ENCODE measurements around the gene WRAP73. TPM values are rescaled to one million over a fixed set of nuclear protein-coding genes. Genes with fewer than 3 reads are reported as not detected.

WRAP73 gene
- total RNA-seq, 1 donor from 2014 or later: 22.5 TPM

- no peaks in the 10 kb centered on the region for H3K36me3 ChIP-seq
- H3K27ac ChIP-seq: no peak overlapping the region
- DNase-seq (no peak), ATAC-seq (no peak)
- no peak for TF ChIP-seq CTCF (IDR thresholded peaks at IDR 0.05)
- H3K9me3 ChIP-seq: no peaks in the 10 kb centered on the region
- H3K27me3 ChIP-seq (ENCODE audit: low read depth): no peaks in the 10 kb centered on the region
- H3K4me3 ChIP-seq: no peak overlapping the region
- peaks cover 45% of the 10 kb centered on the region for H3K4me1 ChIP-seq
- intact Hi-C loops (cut with DNase I): no loop called here
These were observed 55.1 kb downstream of the WRAP73 start for GRCh38 chr1:3594706-3595377.

DNA sequence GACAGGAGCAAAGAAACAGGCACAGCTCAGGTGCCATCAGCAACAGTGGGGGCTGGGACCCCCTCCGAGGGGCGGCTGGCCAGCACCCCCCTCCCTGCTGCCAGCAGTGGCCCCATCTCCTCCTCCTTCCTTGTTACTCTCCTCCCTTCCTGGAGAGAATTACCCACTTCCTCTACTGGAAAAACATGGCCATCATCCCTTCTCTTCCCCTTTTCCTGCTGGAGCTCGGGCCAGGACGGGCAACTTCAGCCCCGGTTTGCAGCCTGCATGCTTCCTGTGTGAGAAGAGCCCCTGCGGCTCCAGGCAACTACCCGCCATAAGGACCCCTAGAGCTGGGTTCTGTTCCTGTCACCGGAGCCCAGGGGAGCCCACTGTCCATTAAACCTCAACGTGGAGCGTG lies 56.2 kb downstream of the WRAP73 start:
- no peak for DNase-seq
- Histone ChIP-seq H3K4me3 (no peak overlapping the region), H3K36me3 (no peaks in the 10 kb centered on the region), H3K27me3 (ENCODE audit: low read depth) (no peaks in the 10 kb centered on the region), H3K4me1 (peaks cover 45% of the 10 kb centered on the region), H3K9me3 (no peaks in the 10 kb centered on the region), H3K27ac (no peak overlapping the region)
- intact Hi-C loops (cut with DNase I): no loop called here
- ATAC-seq: no peak
- TF ChIP-seq CTCF (IDR thresholded peaks at IDR 0.05): no peak

DNA sequence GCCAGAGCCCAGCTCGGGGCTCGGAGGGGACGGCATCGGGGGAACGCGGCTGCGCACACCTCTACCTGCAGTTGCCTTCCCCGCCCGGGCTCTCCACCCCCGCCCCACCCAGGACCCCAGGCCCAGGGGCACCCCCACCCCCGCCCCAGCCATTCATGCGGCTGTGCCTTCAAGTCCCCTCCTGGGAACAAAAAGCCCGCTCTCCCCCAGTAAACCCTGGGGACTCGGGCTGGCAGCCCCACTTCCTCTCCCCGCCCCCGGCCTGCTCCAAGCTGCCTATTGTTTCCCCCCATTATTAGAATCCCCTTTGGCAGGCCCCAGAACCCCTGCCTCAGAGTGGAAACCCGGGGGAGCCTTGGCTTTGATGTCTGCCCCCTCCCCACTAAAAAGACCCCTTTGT lies 56.6 kb downstream of the WRAP73 start:
- intact Hi-C loops (cut with DNase I): no loop called here
- Histone ChIP-seq H3K36me3 (no peaks in the 10 kb centered on the region), H3K27me3 (ENCODE audit: low read depth) (no peaks in the 10 kb centered on the region), H3K27ac (no peak overlapping the region), H3K4me3 (no peak overlapping the region), H3K4me1 (peaks cover 44% of the 10 kb centered on the region), H3K9me3 (no peaks in the 10 kb centered on the region)
- TF ChIP-seq CTCF (IDR thresholded peaks at IDR 0.05): no peak
- ATAC-seq (no peak), DNase-seq (no peak)

DNA sequence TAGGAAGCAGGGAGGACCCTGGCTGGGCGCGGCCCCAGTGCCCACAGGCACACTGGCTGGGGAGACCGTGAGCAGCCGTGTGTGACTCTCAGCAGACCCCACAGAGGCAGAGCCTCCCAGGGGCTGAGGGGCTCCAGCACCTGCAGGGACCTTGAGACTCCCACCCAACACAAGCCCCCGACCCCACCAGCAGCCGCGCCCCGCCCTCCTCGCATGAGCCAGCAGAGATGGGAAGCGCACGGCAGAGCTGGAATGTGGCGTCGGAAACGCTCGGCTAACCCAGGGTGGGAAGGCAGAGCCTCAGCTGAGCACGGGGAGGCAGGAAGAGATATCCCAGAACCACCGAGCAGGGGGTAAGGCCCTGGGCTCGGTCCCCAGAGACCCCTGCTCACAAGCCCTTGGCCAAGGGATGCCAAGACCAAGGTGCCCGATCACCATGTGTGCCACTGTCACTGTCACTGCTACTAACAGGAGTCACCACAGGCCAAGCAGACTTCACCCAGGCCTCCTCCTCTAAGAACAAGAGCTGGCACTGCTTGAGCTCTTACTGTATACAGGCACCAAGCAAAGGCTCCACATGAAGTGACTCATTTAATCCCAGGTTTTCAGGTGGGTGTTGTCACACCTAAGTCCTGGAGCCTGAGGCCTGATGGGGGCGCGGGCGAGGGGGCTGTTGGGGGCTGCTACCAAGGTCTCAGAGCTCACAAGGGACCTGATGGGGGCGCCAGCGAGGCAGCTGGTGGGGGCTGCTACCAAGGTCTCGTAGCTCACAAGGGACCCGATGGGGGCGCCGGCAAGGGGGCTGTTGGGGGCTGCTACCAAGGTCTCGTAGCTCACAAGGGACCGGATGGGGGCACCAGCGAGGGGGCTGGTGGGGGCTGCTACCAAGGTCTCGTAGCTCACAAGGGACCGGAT lies 58.7 kb downstream of the WRAP73 start:
- H3K9me3 ChIP-seq: no peaks in the 10 kb centered on the region
- peaks cover 28% of the 10 kb centered on the region for H3K4me1 ChIP-seq
- H3K27me3 ChIP-seq (ENCODE audit: low read depth): no peaks in the 10 kb centered on the region
- ATAC-seq: peak in 1 of 2 donors; percentile 5
- intact Hi-C loops (cut with DNase I): no loop called here
- no peak for TF ChIP-seq CTCF (IDR thresholded peaks at IDR 0.05)
- no peak overlapping the region for H3K4me3 ChIP-seq
- no peak for DNase-seq
- H3K36me3 ChIP-seq: no peaks in the 10 kb centered on the region
- peak overlapping the region; percentile 62 for H3K27ac ChIP-seq

DNA sequence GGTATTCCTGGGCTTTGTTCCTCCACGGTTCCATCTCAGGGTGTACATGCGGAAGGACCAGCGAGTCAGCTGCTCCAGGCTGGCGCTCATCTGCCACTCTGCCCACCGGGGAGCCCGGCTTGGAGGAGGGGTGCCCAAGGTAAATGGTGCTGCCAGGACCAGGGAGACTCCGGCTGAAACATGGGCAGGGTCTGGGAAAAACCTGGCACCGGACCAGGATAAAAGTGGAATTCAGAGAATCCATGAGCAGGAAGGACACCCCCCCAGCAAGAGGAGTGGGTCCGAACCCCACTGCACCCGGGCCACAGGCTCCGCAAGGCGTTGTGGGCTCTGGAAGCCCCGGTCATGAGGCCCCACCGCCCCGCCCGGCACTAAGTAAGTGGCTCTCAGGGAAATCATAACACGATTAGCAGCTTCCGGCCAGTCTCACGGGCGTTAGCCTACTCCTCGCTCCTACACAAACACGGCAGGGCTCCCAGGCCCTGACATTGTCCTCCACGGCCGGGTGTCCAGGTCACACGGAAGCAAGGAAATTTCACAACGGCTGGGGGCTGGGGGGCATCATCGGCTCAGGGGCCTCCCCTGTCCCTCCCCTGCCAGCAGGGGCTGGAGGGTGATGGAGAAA lies 59.7 kb downstream of the WRAP73 start:
- Histone ChIP-seq H3K4me1 (peaks cover 28% of the 10 kb centered on the region), H3K9me3 (no peaks in the 10 kb centered on the region), H3K36me3 (no peaks in the 10 kb centered on the region), H3K27ac (peak overlapping the region; percentile 62), H3K4me3 (no peak overlapping the region), H3K27me3 (ENCODE audit: low read depth) (no peaks in the 10 kb centered on the region)
- TF ChIP-seq CTCF (IDR thresholded peaks at IDR 0.05): no peak
- DNase-seq: peak; percentile 75
- ATAC-seq: peak; percentile 72 to 87
- intact Hi-C loops (cut with DNase I): no loop called here

Measured in lower lobe of right lung (tissue), 2 donors.